ENCODE data around the gene MAML2.

GRCh38 chr11:96276836-96277235 lies 66.2 kb downstream of the MAML2 start:
- no peak for TF ChIP-seq EZH2 (IDR thresholded peaks at IDR 0.05; ENCODE audit: low read depth)
- TF ChIP-seq CTCF (conservative IDR thresholded peaks at IDR 0.05) = no peak

All from PC-9 (cell line).